Mesenchymal stem cell (in vitro differentiated cells and primary cell): Measurements from ENCODE around the gene SPDYA.

Experiments
- DNase-seq: peaks from one replicate; pipeline ENCODE4 v3.0.0-alpha.2; 2013
- H2AFZ ChIP-seq: one replicate; pipeline ENCODE4 v1.6.1; 2013; ENCODE audit warnings: low read depth, mild to moderate bottlenecking, control low read depth, inconsistent platforms, low read length, moderate library complexity
- H2AK5ac ChIP-seq: 2 replicates; pipeline ENCODE4 v1.6.1; 2013; ENCODE audit warnings: low read length, moderate library complexity, mild to moderate bottlenecking, inconsistent platforms; ENCODE audit not compliant: severe bottlenecking
- H2BK120ac ChIP-seq: one replicate; pipeline ENCODE4 v1.6.1; 2013; ENCODE audit warnings: low read depth, mild to moderate bottlenecking, inconsistent platforms, low read length, moderate library complexity
- H2BK12ac ChIP-seq, 2 experiments: one replicate each; pipeline ENCODE4 v1.6.1; 2013; ENCODE audit warnings: inconsistent platforms in 2 of 2, low read length in 2 of 2, mild to moderate bottlenecking in 2 of 2, moderate library complexity in 2 of 2, control low read depth in 1 of 2
- H2BK15ac ChIP-seq: one replicate; pipeline ENCODE4 v1.6.1; 2013; ENCODE audit warnings: mild to moderate bottlenecking, low read depth, inconsistent platforms; ENCODE audit not compliant: poor library complexity, severe bottlenecking
- H2BK5ac ChIP-seq: 2 replicates; pipeline ENCODE4 v1.6.1; 2013; ENCODE audit warnings: low read depth, mild to moderate bottlenecking, low read length, control low read depth, inconsistent platforms; ENCODE audit not compliant: poor library complexity, severe bottlenecking
- H3K14ac ChIP-seq, 2 experiments: one replicate each; pipeline ENCODE4 v1.6.1; 2013; ENCODE audit warnings: inconsistent platforms in 2 of 2, low read length in 2 of 2, control low read depth in 1 of 2, mild to moderate bottlenecking in 1 of 2, moderate library complexity in 1 of 2
- H3K18ac ChIP-seq, 2 experiments: one replicate each; pipeline ENCODE4 v1.6.1; 2013; ENCODE audit warnings: inconsistent platforms in 2 of 2, low read length in 2 of 2, control low read depth in 1 of 2, low read depth in 1 of 2, mild to moderate bottlenecking in 1 of 2
- H3K23ac ChIP-seq, 2 experiments: one replicate each; pipeline ENCODE4 v1.6.1; 2013; ENCODE audit warnings: inconsistent platforms in 2 of 2, low read length in 2 of 2, mild to moderate bottlenecking in 2 of 2, moderate library complexity in 2 of 2, control low read depth in 1 of 2
- H3K27ac ChIP-seq: 2 replicates; pipeline ENCODE4 v1.5.1; 2013; ENCODE audit warnings: mild to moderate bottlenecking, moderate library complexity, low read length, control low read depth, inconsistent platforms; ENCODE audit not compliant: poor library complexity, severe bottlenecking
- H3K27me3 ChIP-seq, 2 experiments: 2 replicates each; pipeline versions ENCODE4 v1.6.1 to v1.7.0; 2013; ENCODE audit warnings: low read length in 2 of 2, mild to moderate bottlenecking in 2 of 2, moderate library complexity in 2 of 2, control low read depth in 1 of 2, inconsistent platforms in 1 of 2; ENCODE audit not compliant: control insufficient read depth in 1 of 2, insufficient read depth in 1 of 2
- H3K36me3 ChIP-seq, 2 experiments: 2 replicates each; pipeline versions ENCODE4 v1.6.1 to v1.7.0; 2013; ENCODE audit warnings: low read length in 2 of 2, control low read depth in 1 of 2, inconsistent platforms in 1 of 2, low read depth in 1 of 2, mild to moderate bottlenecking in 1 of 2; ENCODE audit not compliant: insufficient read depth in 2 of 2, control insufficient read depth in 1 of 2
- H3K4ac ChIP-seq, 2 experiments: one replicate each; pipeline ENCODE4 v1.6.1; 2013; ENCODE audit warnings: inconsistent platforms in 2 of 2, low read length in 2 of 2, mild to moderate bottlenecking in 2 of 2, moderate library complexity in 2 of 2, control low read depth in 1 of 2, low read depth in 1 of 2
- H3K4me1 ChIP-seq: 2 replicates; pipeline ENCODE4 v1.6.1; 2013; ENCODE audit warnings: low read depth, low read length, control low read depth; ENCODE audit not compliant: control insufficient read depth, insufficient read depth
- H3K4me2 ChIP-seq: 2 replicates; pipeline ENCODE4 v1.6.1; 2013; ENCODE audit warnings: low read length, mild to moderate bottlenecking, inconsistent platforms; ENCODE audit not compliant: poor library complexity, severe bottlenecking
- H3K4me3 ChIP-seq, 2 experiments: 2 replicates each; pipeline versions ENCODE4 v1.5.1 to v1.7.0; 2013; ENCODE audit warnings: low read length in 2 of 2, mild to moderate bottlenecking in 2 of 2, control low read depth in 1 of 2, low read depth in 1 of 2; ENCODE audit not compliant: insufficient read depth in 1 of 2
- H3K79me1 ChIP-seq: replicated peaks from 2 replicates; pipeline ENCODE4 v1.6.1; 2013; ENCODE audit warnings: mild to moderate bottlenecking, control low read depth, low read length, inconsistent platforms; ENCODE audit not compliant: poor library complexity, severe bottlenecking
- H3K9ac ChIP-seq: 2 replicates; pipeline ENCODE4 v1.7.0; 2013; ENCODE audit warnings: mild to moderate bottlenecking, low read length, moderate library complexity
- H3K9me3 ChIP-seq: 2 replicates; pipeline ENCODE4 v1.7.0; 2013; ENCODE audit warnings: mild to moderate bottlenecking, low read length; ENCODE audit not compliant: control insufficient read depth
- H4K8ac ChIP-seq: one replicate; pipeline ENCODE4 v1.6.1; 2013; ENCODE audit warnings: inconsistent platforms, mild to moderate bottlenecking, low read length, moderate library complexity
- H4K91ac ChIP-seq: one replicate; pipeline ENCODE4 v1.6.1; 2013; ENCODE audit warnings: mild to moderate bottlenecking, low read length, inconsistent platforms
- whole genome bisulfite sequencing: methylation state at CpG from one replicate; pipeline ENCODE4 v1.1.7; 2013; ENCODE audit warnings: mixed read lengths; 5-methylcytosine and 5-hydroxymethylcytosine counted together

SPDYA gene

GRCh38 chr2:28894470-28895188 lies 84.0 kb downstream of the SPDYA start, which contains the start of gene WDR43:
Gene WDR43 (plus strand): TSS chr2:28894667. CDS start chr2:28894699, 32 bp downstream.
- Histone ChIP-seq H3K9me3 (no peaks in the 10 kb centered on the region), H3K4me1 (peaks cover 1% of the 10 kb centered on the region), H4K91ac (peak within 1 kb of the TSS; percentile 85), H3K14ac (peak within 1 kb of the TSS in 1 of 2 experiments; percentile 100), H2BK5ac (peak within 1 kb of the TSS; percentile 81), H3K4ac (peak within 1 kb of the TSS; percentile 88 to 100), H2BK12ac (peak within 1 kb of the TSS in 1 of 2 experiments; percentile 83), H3K36me3 (no peaks in the 10 kb centered on the region), H3K27ac (peak within 1 kb of the TSS; percentile 73), H3K27me3 (peaks cover 0 to 3% of the 10 kb centered on the region in 2 experiments), H2AFZ (peak within 1 kb of the TSS; percentile 79), H2AK5ac (peak within 1 kb of the TSS; percentile 79), H3K18ac (peak within 1 kb of the TSS; percentile 65 to 98), H3K4me2 (peak within 1 kb of the TSS; percentile 81), H3K9ac (peak within 1 kb of the TSS; percentile 96), H3K23ac (peak within 1 kb of the TSS in 1 of 2 experiments; percentile 99), H2BK120ac (peak within 1 kb of the TSS; percentile 89), H3K79me1 (no peaks in the 10 kb centered on the region), H2BK15ac (peak within 1 kb of the TSS; percentile 16), H3K4me3 (peak within 1 kb of the TSS; percentile 96 to 97), H4K8ac (peak within 1 kb of the TSS; percentile 99)
- 1% methylated on average over 75 of the region's 79 CpGs for WGBS
- DNase-seq = peak; percentile 99

GRCh38 chr2:28895189-28895893 lies 84.7 kb downstream of the SPDYA start:
- Histone ChIP-seq H3K18ac (peak overlapping the region; percentile 65 to 98), H2BK120ac (peak overlapping the region; percentile 89), H4K8ac (no peak overlapping the region), H3K9ac (peak overlapping the region; percentile 96), H3K4me1 (peaks cover 1% of the 10 kb centered on the region), H3K4me3 (peak overlapping the region; percentile 96 to 97), H3K27ac (peak overlapping the region; percentile 73), H2BK5ac (peak overlapping the region; percentile 81), H3K27me3 (no peaks in the 10 kb centered on the region), H3K4ac (peak overlapping the region in 1 of 2 experiments; percentile 100), H3K14ac (peak overlapping the region in 1 of 2 experiments; percentile 100), H2BK12ac (no peak overlapping the region), H2BK15ac (peak overlapping the region; percentile 16), H2AK5ac (peak overlapping the region; percentile 69), H3K4me2 (peak overlapping the region; percentile 81), H3K23ac (peak overlapping the region in 1 of 2 experiments; percentile 99), H3K9me3 (no peaks in the 10 kb centered on the region), H3K79me1 (no peaks in the 10 kb centered on the region), H2AFZ (peak overlapping the region; percentile 79), H3K36me3 (no peaks in the 10 kb centered on the region), H4K91ac (peak overlapping the region; percentile 85)
- 0% methylated on average over 15 of the region's 19 CpGs for WGBS
- peak; percentile 45 for DNase-seq

- H2BK5ac ChIP-seq = no peak overlapping the region
- no peak overlapping the region for H4K8ac ChIP-seq
- H4K91ac ChIP-seq = no peak overlapping the region
- no peak overlapping the region for H2AK5ac ChIP-seq
- DNase-seq = peak; percentile 33
- no peak overlapping the region for H3K9ac ChIP-seq
- no peak overlapping the region for H3K4me2 ChIP-seq
- no peak overlapping the region for H2BK15ac ChIP-seq
- peak overlapping the region in 1 of 2 experiments; percentile 96 for H3K4me3 ChIP-seq
- no peaks in the 10 kb centered on the region for H3K79me1 ChIP-seq
- H3K18ac ChIP-seq = no peak overlapping the region
- no peaks in the 10 kb centered on the region for H3K36me3 ChIP-seq
- WGBS = 23% methylated on average over 2 of the region's 2 CpGs
- H3K27ac ChIP-seq = no peak overlapping the region
- no peak overlapping the region for H3K14ac ChIP-seq
- no peak overlapping the region for H3K23ac ChIP-seq
- H3K4me1 ChIP-seq = peaks cover 1% of the 10 kb centered on the region
- no peaks in the 10 kb centered on the region for H3K9me3 ChIP-seq
- H3K4ac ChIP-seq = no peak overlapping the region
- H3K27me3 ChIP-seq = no peaks in the 10 kb centered on the region
- no peak overlapping the region for H2AFZ ChIP-seq
- H2BK12ac ChIP-seq = no peak overlapping the region
- no peak overlapping the region for H2BK120ac ChIP-seq
Observed at GRCh38 chr2:28896906-28897305, 86.3 kb downstream of the SPDYA start.

GRCh38 chr2:28898048-28898447 lies 87.4 kb downstream of the SPDYA start:
- no peaks in the 10 kb centered on the region for H3K79me1 ChIP-seq
- no peak overlapping the region for H3K4me3 ChIP-seq
- H3K27me3 ChIP-seq = no peaks in the 10 kb centered on the region
- H2BK120ac ChIP-seq = no peak overlapping the region
- no peak overlapping the region for H2AK5ac ChIP-seq
- peak overlapping the region; percentile 17 for H3K4me2 ChIP-seq
- H2BK12ac ChIP-seq = no peak overlapping the region
- H3K23ac ChIP-seq = no peak overlapping the region
- DNase-seq = no peak
- no peak overlapping the region for H2AFZ ChIP-seq
- H3K27ac ChIP-seq = no peak overlapping the region
- no peak overlapping the region for H3K4ac ChIP-seq
- no peak overlapping the region for H2BK5ac ChIP-seq
- no peak overlapping the region for H3K18ac ChIP-seq
- H4K8ac ChIP-seq = no peak overlapping the region
- peak overlapping the region; percentile 4 for H3K9ac ChIP-seq
- H3K14ac ChIP-seq = no peak overlapping the region
- peaks cover 4% of the 10 kb centered on the region for H3K4me1 ChIP-seq
- WGBS = no CpG with 5 or more reads among the region's 1 CpG
- no peak overlapping the region for H2BK15ac ChIP-seq
- peaks cover 0 to 11% of the 10 kb centered on the region in 2 experiments for H3K36me3 ChIP-seq
- H4K91ac ChIP-seq = no peak overlapping the region
- no peaks in the 10 kb centered on the region for H3K9me3 ChIP-seq
